Astrocyte of the spinal cord (primary cell): Measurements from ENCODE around the gene CHST10.
"Not testable (repeated sequence)": the region's sequence is repeated elsewhere in the genome, so short reads cannot be mapped to it uniquely, and the experiment has no call there.

Experiments used
- DNase-seq: peaks from one replicate; pipeline ENCODE4 v3.0.0; 2011; ENCODE audit warnings: low read depth, low spot score
- H3K4me3 ChIP-seq: 2 replicates; pipeline ENCODE4 v1.5.1; 2011; ENCODE audit warnings: low read depth, mild to moderate bottlenecking, low read length, moderate library complexity
- in situ Hi-C: cut with HindIII; loops from 2 replicates; pipeline ENCODE4 v1.10.0; 2017; ENCODE audit warnings: low sequenced_read_pairs
- TF ChIP-seq, protein P1 (sequence below): IDR thresholded peaks from 2 replicates; pipeline ENCODE4 v1.5.1; 2012; ENCODE audit warnings: low read depth, mild to moderate bottlenecking, low read length, inconsistent platforms

CHST10 gene

DNA sequence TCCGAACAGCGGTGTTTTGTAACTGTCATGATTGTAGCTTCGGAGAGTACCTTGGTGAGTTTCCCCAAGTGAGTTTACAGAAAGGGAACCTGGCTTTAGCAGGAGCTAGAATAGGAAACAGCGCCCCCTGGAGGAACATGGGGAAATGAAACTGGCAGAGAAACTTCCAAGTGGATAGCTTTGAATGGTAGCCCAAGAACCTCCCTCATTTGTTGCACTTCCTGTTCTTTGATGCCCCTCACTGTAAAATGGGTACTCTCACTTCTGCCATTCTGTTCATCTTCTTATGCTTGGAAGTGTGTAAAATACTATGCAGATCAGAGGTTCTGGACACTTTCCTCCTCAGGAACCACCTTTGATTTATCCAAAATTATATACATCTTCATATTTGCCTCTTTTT lies 36.2 kb downstream of the CHST10 start:
- TF ChIP-seq, protein P1, sequence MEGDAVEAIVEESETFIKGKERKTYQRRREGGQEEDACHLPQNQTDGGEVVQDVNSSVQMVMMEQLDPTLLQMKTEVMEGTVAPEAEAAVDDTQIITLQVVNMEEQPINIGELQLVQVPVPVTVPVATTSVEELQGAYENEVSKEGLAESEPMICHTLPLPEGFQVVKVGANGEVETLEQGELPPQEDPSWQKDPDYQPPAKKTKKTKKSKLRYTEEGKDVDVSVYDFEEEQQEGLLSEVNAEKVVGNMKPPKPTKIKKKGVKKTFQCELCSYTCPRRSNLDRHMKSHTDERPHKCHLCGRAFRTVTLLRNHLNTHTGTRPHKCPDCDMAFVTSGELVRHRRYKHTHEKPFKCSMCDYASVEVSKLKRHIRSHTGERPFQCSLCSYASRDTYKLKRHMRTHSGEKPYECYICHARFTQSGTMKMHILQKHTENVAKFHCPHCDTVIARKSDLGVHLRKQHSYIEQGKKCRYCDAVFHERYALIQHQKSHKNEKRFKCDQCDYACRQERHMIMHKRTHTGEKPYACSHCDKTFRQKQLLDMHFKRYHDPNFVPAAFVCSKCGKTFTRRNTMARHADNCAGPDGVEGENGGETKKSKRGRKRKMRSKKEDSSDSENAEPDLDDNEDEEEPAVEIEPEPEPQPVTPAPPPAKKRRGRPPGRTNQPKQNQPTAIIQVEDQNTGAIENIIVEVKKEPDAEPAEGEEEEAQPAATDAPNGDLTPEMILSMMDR, result peak; percentile 90
- no peak overlapping the region for H3K4me3 ChIP-seq
- in situ Hi-C loops, result no loop called here
- DNase-seq, result peak; percentile 77

DNA sequence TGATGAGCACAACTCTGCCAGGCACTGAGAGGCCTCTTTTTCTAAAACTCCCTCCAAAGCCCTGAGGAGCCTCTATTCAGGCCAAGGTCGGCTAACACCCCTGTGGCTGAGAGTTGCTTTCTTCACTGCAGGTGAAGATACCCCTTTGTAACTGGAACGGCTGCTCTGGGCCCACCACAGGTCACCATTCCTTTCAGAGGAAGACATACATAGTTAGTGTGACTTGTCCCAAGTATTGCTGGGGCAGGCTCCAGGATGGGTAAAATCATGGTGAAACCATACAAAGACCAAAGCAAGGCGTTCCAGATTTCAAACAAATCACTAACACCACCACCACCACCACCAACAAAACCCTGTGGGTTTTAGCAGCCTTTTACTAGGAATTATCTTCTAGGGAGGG lies 36.8 kb downstream of the CHST10 start:
- no peak for DNase-seq
- in situ Hi-C loops, result no loop called here
- no peak overlapping the region for H3K4me3 ChIP-seq
- TF ChIP-seq, protein P1, result no peak

DNA sequence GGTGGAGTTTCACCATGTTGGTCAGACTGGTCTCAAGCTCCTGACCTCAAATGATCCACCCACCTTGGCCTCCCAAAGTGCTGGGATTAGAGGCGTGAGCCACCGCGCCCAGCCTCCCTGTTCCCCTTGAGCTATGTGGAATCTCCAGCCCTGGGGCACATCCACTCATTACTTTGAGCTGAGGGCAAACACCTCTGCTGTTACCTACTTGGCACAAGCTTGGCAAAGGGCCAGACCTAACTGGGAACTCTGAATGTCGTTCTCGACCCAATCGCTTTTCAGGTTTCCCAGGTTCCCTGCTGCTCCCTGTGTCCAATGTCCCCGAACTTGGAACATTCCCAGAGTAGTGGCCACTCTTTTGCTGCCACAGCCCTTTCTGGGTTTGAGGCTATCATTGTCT lies 40.6 kb downstream of the CHST10 start:
- TF ChIP-seq, protein P1, result no peak
- no peak for DNase-seq
- H3K4me3 ChIP-seq, result no peak overlapping the region
- in situ Hi-C loops, result no loop called here

DNA sequence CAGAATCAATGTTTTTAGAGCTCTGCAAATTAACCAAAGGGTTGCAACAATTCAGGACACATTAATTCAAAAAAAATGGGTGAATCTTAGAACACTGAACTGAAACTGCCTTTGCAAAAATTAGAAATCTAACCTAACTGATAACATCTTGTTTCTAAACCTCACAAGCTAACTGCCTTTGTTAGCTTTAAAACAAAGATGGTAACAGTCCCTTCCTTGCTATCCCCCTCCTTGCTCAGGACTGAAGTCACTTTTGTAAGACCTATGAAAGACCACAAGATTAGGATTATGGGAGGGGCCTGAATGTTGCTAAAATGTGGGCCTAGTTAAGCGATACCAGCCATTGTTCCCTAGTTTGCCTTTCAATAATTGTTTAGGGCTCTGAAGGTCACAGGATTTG lies 50.3 kb downstream of the CHST10 start:
- no peak overlapping the region for H3K4me3 ChIP-seq
- in situ Hi-C loops, result no loop called here
- TF ChIP-seq, protein P1, result no peak
- no peak for DNase-seq

DNA sequence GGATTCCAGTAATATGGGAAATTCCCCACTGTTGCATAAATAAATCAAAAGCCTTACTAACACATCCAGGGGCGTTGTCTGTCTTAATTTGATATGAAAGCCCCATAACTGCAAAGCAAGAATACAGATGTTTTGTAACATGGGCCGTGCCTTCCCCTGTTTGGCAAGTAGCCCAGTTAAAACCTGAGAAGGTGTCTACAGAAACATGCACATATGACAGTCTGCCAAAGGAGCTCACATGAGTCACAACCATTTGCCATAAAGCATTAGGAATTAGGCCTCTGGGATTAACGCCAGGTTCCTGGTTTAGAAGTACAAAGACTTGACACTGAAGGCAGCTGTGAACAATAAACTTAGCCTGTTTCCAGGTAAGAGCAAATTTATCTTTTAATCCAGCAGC lies 52.0 kb downstream of the CHST10 start:
- in situ Hi-C loops, result no loop called here
- H3K4me3 ChIP-seq, result no peak overlapping the region
- TF ChIP-seq, protein P1, result no peak
- DNase-seq, result peak; percentile 93

DNA sequence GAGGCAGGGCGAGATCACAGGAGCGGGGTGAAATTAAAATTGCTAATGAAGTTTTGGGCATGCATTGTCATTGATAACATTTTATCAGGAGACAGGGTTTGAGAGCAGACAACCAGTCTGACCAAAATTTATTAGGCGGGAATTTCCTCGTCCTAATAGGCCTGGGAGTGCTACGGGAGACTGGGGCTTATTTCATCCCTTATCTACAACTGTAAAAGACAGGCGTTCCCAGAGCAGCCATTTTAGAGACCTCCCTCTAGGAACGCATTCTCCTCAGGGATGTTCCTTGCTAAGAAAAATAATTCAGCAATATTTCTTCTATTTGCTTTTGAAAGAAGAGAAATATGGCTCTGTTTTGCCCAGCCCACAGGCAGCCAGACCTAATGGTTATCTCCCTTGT lies 55.2 kb downstream of the CHST10 start:
- H3K4me3 ChIP-seq, in situ Hi-C loops, DNase-seq: not testable (repeated sequence)

DNA sequence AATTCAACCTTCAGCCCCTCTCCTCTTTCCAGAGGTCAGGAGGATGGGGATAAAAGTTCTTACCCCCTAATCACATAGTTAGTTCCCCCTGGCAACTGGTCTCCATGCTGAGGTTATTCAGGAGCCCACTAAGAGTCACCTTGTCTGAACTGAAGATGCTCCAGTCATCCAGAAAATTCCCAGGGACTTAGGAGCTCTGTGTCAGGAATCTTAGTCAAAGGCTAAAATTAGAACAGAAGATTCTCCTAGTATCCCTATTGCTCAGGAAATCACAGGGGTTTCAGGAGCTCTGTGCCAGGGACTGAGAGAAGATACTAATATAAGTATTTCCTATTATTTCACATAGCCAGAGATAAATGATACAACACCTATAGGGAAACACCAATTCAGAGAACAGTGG lies 57.9 kb downstream of the CHST10 start:
- TF ChIP-seq, protein P1, result no peak
- in situ Hi-C loops, result no loop called here
- no peak for DNase-seq
- no peak overlapping the region for H3K4me3 ChIP-seq
